ENCODE results near the gene SPOCK1.

Gene SPOCK1

GRCh38 chr5:137194300-137194699, 304.8 kb downstream of the SPOCK1 start:
- DNase-seq (ENCODE audit: low spot score) = no peak

DNA sequence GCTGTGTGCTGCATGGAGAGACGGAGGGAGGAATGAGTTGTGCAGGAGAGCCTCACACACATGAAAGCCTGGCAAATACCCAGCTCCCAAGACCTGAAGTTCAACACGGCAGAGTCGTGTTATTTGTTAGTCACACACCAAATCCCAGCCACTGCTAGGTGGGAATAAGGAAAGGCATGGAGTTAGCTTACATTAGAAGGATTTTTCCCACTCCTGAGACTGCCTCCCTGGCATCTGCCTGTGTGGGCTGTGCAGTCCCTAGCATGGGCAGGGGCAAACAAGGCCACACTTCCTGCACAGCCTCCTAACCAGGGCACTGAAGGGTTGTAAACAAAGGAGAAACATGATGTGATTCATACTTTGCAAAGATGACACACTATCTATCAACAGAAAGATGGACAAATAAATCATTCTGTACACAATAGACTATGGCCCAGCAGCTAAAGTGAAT, 306.8 kb downstream of the SPOCK1 start:
- no peak for DNase-seq (ENCODE audit: low spot score)

DNA sequence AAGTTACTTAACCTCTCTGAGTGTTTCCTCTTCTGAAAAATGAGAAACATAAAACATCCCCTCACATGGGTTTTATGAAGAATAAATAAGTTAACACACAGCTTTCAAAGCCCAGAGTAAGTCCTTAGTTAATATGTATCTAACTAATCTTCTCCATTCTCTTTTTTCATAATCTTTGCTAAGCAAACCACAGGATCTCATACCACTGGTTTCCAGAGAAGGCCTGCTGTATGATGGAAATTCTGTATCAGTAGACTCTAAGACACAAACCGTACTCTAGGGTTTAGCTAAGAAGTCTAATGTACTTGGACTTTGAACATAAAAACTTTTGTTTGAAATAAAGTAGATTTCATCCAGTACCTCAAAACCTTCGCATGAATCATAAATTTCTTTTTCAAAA, 307.9 kb downstream of the SPOCK1 start:
- DNase-seq (ENCODE audit: low spot score) = no peak

DNA sequence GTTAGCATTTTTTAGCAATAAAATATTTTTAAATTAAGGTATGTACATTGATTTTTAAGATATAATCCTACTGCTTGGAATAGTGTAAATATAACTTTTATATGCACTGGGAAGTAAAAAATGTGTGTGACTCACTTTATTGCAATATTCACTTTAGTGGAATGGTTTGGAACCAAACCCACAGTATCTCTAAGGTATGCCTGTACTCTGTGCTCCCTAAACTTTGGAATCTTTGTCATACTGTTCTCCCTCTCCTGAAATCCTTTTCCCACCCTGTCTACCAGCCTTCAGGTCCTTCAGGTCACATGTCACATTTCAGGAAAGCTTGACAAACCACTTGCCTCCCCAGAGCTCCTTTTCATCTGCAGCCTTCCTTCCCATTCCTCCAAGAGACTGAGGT, 308.7 kb downstream of the SPOCK1 start:
- no peak for DNase-seq (ENCODE audit: low spot score)

DNA sequence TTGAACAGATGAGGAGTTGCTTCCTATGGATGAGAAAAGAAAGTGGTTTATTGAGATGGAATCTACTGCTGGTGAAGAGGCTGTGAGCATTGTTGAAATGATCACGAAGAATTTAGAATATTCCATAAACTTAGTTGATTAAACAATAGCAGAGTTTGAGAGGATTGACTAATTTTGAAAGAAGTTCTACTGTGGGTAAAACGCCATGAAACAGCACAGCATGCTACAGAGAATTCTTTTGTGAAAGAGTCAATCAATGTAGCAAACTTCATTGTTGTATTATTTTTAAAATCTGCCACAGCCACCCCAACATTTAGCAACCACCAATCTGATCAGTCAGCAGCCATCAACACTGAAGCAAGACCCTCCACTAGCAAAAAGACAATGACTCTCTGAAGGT, 309.1 kb downstream of the SPOCK1 start:
- no peak for DNase-seq (ENCODE audit: low spot score)

- DNase-seq (ENCODE audit: low spot score) = no peak
Measured at GRCh38 chr5:137188566-137188965, 310.6 kb downstream of the SPOCK1 start.

DNA sequence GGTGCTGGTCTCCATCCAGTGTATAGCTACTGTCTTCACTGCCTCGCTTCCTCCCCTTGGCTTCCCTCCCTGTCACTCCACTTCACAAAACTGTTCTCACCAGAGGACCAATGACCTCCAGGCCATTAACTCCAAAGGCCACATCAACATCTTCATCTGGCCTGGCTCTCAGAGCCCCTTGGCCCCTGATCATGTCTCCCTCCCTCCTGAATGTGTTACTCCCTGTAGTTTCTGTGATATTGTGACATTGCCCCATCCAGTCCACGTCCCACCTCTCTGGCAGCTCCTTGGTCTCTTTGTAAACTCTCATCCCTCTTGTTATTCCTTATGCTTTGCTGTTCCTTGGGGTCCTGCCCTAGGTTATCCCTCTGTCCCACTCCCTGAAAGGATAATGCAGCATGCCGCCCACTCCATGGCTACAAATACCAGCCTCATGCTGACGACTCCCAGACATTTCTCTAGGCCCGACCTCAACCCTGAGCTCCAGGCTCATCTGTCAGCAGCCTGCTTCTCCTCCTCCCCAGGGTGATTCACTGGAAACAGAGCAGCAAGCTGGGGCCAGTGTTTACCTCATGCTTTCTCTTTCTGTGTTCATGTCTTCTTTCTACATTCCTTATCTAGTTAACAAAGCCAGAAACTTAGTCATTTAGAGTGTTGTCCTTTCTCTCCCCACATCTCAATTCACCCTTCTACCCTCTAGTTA, 312.2 kb downstream of the SPOCK1 start:
- no peak for DNase-seq (ENCODE audit: low spot score)

GRCh38 chr5:137185193-137185592, 313.9 kb downstream of the SPOCK1 start:
- DNase-seq (ENCODE audit: low spot score) = no peak

GRCh38 chr5:137184734-137185133, 314.4 kb downstream of the SPOCK1 start:
- no peak for DNase-seq (ENCODE audit: low spot score)

DNA sequence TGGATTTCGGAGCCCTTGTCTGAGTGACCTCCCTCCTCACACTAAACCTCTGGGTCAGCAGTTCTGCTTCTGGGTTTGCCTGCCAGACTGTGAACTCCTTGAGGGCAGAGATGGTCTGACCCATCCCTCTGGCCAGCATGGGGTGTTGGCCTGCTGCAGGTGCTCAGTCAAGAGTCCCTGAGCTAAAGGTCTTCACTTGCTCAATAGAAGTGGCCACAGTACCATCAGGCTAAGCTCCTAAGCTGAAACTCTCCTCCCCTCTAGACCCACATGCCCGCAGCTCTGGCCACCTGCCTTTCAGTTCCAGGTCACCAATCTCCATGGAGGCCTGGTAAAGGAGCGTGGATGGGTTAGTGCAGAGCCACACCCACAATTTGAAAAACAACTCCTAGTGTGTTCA, 316.6 kb downstream of the SPOCK1 start:
- DNase-seq (ENCODE audit: low spot score) = no peak

DNA sequence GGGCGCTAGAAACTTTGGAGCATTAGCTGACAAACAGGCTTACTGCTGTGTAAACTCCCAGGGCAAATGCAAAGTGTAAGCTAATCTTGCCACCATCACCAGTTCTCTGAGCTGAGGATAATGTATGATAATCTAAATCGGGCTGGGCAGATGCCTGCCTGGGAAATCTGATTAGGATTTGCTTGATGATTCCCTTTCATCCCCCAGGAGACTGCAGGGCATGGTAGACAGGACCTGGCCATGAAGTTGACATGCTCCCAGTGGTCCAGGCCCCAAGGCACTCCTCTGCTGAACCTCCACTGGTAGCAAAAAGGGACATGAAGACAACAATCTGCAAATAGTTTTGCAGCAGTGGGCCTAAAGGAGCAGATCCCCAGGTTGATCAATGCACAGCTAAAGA, 317.5 kb downstream of the SPOCK1 start:
- no peak for DNase-seq (ENCODE audit: low spot score)

- DNase-seq (ENCODE audit: low spot score) = no peak
Measured at GRCh38 chr5:137179203-137179602, 319.9 kb downstream of the SPOCK1 start.

DNA sequence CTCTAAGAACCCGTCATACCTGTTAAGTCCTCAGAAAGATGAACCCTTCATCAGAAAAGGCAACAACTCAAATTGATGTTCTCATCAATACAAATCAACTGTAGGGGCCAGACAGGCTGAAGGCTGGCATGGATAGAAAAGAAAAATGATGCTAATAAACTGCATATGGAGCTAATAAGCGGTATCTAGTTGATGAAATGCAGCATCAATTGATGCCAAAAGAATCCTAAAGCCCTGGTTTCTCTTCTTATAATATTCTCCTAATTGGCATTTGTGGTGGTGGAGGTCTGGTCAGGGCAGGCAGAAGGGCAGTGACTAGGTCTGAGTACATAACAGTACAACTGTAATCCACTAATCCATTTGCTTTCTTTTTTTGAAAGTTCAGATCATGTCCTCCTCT, 322.5 kb downstream of the SPOCK1 start:
- DNase-seq (ENCODE audit: low spot score) = no peak

DNA sequence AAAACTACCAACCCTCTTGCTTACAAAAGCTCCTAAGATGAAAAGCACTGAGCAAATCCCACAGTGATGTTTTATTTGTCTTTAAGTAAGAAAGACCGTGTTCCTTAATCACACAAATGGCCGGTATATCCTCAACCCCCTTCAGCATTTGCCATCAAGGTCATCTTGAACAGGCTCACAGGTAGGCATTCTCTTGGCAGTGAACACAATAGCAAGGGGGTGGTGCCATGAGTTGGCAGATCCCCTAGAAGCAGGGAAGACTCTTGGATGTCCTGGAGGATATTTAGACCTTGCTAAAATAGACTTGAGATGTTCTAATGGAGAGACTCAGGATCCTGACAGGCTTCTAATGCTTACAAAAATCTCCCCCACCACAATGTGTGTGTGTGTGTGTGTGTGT, 323.0 kb downstream of the SPOCK1 start:
- no peak for DNase-seq (ENCODE audit: low spot score)

GRCh38 chr5:137174196-137174595, 324.9 kb downstream of the SPOCK1 start:
- no peak for DNase-seq (ENCODE audit: low spot score)

DNA sequence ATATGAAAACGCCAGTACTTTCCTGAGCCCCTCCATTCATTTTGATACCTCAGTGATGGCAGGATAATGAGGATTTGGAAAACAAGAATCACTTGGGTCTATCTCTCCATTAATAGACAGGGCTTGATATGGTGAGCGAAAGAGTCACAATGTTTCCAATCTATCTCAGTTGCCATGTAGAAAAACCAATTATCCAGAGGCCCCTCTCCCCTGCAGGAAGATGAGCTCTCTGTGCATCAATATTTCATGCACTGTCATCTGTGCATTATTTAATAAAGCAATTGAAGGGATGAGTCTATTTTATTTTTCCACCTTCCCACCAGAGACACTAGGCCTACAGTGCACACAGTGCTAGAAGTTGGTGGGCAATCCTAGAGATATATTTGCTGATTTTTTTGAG, 326.9 kb downstream of the SPOCK1 start:
- no peak for DNase-seq (ENCODE audit: low spot score)

DNA sequence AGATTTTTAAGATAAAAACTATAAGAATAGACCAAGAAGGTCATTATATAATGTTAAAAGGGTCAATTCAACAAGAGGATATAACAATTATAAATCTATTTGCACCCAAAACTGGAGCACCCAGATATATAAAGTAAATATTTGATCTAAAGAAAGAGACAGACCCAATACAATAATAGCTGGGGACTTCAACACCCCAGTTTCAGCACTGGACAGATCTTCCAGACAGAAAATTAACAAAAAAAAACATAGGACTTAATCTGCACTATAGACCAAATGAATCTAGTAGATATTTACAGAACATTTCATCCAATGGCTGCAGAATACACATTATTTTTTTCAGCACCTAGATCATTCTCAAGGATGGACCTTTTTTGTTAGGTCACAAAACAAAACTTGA, 331.9 kb downstream of the SPOCK1 start:
- no peak for DNase-seq (ENCODE audit: low spot score)

DNA sequence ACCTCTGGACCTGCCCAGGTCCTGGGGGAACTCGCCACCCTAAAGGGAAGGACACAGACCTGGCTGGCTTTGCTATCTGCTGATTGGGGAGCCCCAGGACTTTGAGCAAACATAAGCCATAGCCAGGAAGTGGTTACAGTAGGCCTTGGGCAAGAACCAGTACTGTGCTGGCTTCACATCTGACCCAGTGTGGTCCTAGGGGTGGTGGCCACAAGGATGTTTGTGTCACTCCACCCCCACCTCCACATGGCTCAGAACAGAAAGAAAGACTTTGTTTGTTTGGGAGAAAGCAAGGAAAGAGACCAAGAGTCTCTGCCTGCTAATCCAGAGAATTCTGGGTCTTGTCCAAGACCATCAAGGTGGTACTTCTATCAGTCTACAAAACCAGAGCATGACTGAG, 334.2 kb downstream of the SPOCK1 start:
- DNase-seq (ENCODE audit: low spot score) = no peak

GRCh38 chr5:137164536-137164935, 334.6 kb downstream of the SPOCK1 start:
- no peak for DNase-seq (ENCODE audit: low spot score)

GRCh38 chr5:137158691-137159090, 340.4 kb downstream of the SPOCK1 start:
- no peak for DNase-seq (ENCODE audit: low spot score)

- DNase-seq (ENCODE audit: low spot score) = no peak
Measured at GRCh38 chr5:137156180-137156579, 342.9 kb downstream of the SPOCK1 start.

GRCh38 chr5:137155261-137156000, 343.7 kb downstream of the SPOCK1 start:
- DNase-seq (ENCODE audit: low spot score) = no peak

GRCh38 chr5:137152616-137153015, 346.5 kb downstream of the SPOCK1 start:
- DNase-seq (ENCODE audit: low spot score) = no peak

DNA sequence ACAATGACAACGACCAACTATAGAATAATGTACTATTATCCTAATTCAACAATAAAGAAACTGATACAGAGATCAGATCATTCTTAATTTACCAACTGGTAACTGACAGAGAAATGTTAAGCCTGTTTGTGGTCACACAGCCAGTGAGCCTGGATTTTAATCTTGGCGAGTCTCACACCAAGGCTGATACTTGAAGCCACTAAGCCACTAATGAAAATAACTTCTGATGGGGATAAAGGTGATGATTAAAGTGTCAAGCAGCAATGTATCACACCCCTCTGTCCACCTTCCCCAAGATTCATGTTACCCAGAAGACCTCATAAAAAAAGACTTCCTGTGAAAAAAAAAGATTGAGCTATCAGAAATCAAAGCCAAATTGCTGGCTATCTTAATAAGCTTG, 350.5 kb downstream of the SPOCK1 start:
- DNase-seq (ENCODE audit: low spot score) = no peak
